Mesenchymal stem cell (in vitro differentiated cells and primary cell): ENCODE results near the gene LTBR.

Experiments used
- DNase-seq: peaks from one replicate; pipeline ENCODE4 v3.0.0-alpha.2; 2013
- H2AFZ ChIP-seq: one replicate; pipeline ENCODE4 v1.6.1; 2013; ENCODE audit warnings: low read depth, mild to moderate bottlenecking, control low read depth, inconsistent platforms, low read length, moderate library complexity
- H2AK5ac ChIP-seq: 2 replicates; pipeline ENCODE4 v1.6.1; 2013; ENCODE audit warnings: low read length, moderate library complexity, mild to moderate bottlenecking, inconsistent platforms; ENCODE audit not compliant: severe bottlenecking
- H2BK120ac ChIP-seq: one replicate; pipeline ENCODE4 v1.6.1; 2013; ENCODE audit warnings: low read depth, mild to moderate bottlenecking, inconsistent platforms, low read length, moderate library complexity
- H2BK12ac ChIP-seq, 2 experiments: one replicate each; pipeline ENCODE4 v1.6.1; 2013; ENCODE audit warnings: inconsistent platforms in 2 of 2, low read length in 2 of 2, mild to moderate bottlenecking in 2 of 2, moderate library complexity in 2 of 2, control low read depth in 1 of 2
- H2BK15ac ChIP-seq: one replicate; pipeline ENCODE4 v1.6.1; 2013; ENCODE audit warnings: mild to moderate bottlenecking, low read depth, inconsistent platforms; ENCODE audit not compliant: poor library complexity, severe bottlenecking
- H2BK5ac ChIP-seq: 2 replicates; pipeline ENCODE4 v1.6.1; 2013; ENCODE audit warnings: low read depth, mild to moderate bottlenecking, low read length, control low read depth, inconsistent platforms; ENCODE audit not compliant: poor library complexity, severe bottlenecking
- H3K14ac ChIP-seq, 2 experiments: one replicate each; pipeline ENCODE4 v1.6.1; 2013; ENCODE audit warnings: inconsistent platforms in 2 of 2, low read length in 2 of 2, control low read depth in 1 of 2, mild to moderate bottlenecking in 1 of 2, moderate library complexity in 1 of 2
- H3K18ac ChIP-seq, 2 experiments: one replicate each; pipeline ENCODE4 v1.6.1; 2013; ENCODE audit warnings: inconsistent platforms in 2 of 2, low read length in 2 of 2, control low read depth in 1 of 2, low read depth in 1 of 2, mild to moderate bottlenecking in 1 of 2
- H3K23ac ChIP-seq, 2 experiments: one replicate each; pipeline ENCODE4 v1.6.1; 2013; ENCODE audit warnings: inconsistent platforms in 2 of 2, low read length in 2 of 2, mild to moderate bottlenecking in 2 of 2, moderate library complexity in 2 of 2, control low read depth in 1 of 2
- H3K27ac ChIP-seq: 2 replicates; pipeline ENCODE4 v1.5.1; 2013; ENCODE audit warnings: mild to moderate bottlenecking, moderate library complexity, low read length, control low read depth, inconsistent platforms; ENCODE audit not compliant: poor library complexity, severe bottlenecking
- H3K27me3 ChIP-seq, 2 experiments: 2 replicates each; pipeline versions ENCODE4 v1.6.1 to v1.7.0; 2013; ENCODE audit warnings: low read length in 2 of 2, mild to moderate bottlenecking in 2 of 2, moderate library complexity in 2 of 2, control low read depth in 1 of 2, inconsistent platforms in 1 of 2; ENCODE audit not compliant: control insufficient read depth in 1 of 2, insufficient read depth in 1 of 2
- H3K36me3 ChIP-seq, 2 experiments: 2 replicates each; pipeline versions ENCODE4 v1.6.1 to v1.7.0; 2013; ENCODE audit warnings: low read length in 2 of 2, control low read depth in 1 of 2, inconsistent platforms in 1 of 2, low read depth in 1 of 2, mild to moderate bottlenecking in 1 of 2; ENCODE audit not compliant: insufficient read depth in 2 of 2, control insufficient read depth in 1 of 2
- H3K4ac ChIP-seq, 2 experiments: one replicate each; pipeline ENCODE4 v1.6.1; 2013; ENCODE audit warnings: inconsistent platforms in 2 of 2, low read length in 2 of 2, mild to moderate bottlenecking in 2 of 2, moderate library complexity in 2 of 2, control low read depth in 1 of 2, low read depth in 1 of 2
- H3K4me1 ChIP-seq: 2 replicates; pipeline ENCODE4 v1.6.1; 2013; ENCODE audit warnings: low read depth, low read length, control low read depth; ENCODE audit not compliant: control insufficient read depth, insufficient read depth
- H3K4me2 ChIP-seq: 2 replicates; pipeline ENCODE4 v1.6.1; 2013; ENCODE audit warnings: low read length, mild to moderate bottlenecking, inconsistent platforms; ENCODE audit not compliant: poor library complexity, severe bottlenecking
- H3K4me3 ChIP-seq, 2 experiments: 2 replicates each; pipeline versions ENCODE4 v1.5.1 to v1.7.0; 2013; ENCODE audit warnings: low read length in 2 of 2, mild to moderate bottlenecking in 2 of 2, control low read depth in 1 of 2, low read depth in 1 of 2; ENCODE audit not compliant: insufficient read depth in 1 of 2
- H3K79me1 ChIP-seq: replicated peaks from 2 replicates; pipeline ENCODE4 v1.6.1; 2013; ENCODE audit warnings: mild to moderate bottlenecking, control low read depth, low read length, inconsistent platforms; ENCODE audit not compliant: poor library complexity, severe bottlenecking
- H3K9ac ChIP-seq: 2 replicates; pipeline ENCODE4 v1.7.0; 2013; ENCODE audit warnings: mild to moderate bottlenecking, low read length, moderate library complexity
- H3K9me3 ChIP-seq: 2 replicates; pipeline ENCODE4 v1.7.0; 2013; ENCODE audit warnings: mild to moderate bottlenecking, low read length; ENCODE audit not compliant: control insufficient read depth
- H4K8ac ChIP-seq: one replicate; pipeline ENCODE4 v1.6.1; 2013; ENCODE audit warnings: inconsistent platforms, mild to moderate bottlenecking, low read length, moderate library complexity
- H4K91ac ChIP-seq: one replicate; pipeline ENCODE4 v1.6.1; 2013; ENCODE audit warnings: mild to moderate bottlenecking, low read length, inconsistent platforms
- WGBS: methylation state at CpG from one replicate; pipeline ENCODE4 v1.1.7; 2013; ENCODE audit warnings: mixed read lengths; 5-methylcytosine and 5-hydroxymethylcytosine counted together

The LTBR gene

GRCh38 chr12:6356374-6356820 is 27.6 kb upstream of the LTBR start:
- no peak overlapping the region for H2AK5ac ChIP-seq

GRCh38 chr12:6358881-6359280 is 25.1 kb upstream of the LTBR start:
- no CpG with 5 or more reads among the region's 1 CpG for WGBS
- Histone ChIP-seq H3K27me3 (peaks cover 0 to 18% of the 10 kb centered on the region in 2 experiments), H2BK15ac (no peak overlapping the region), H2BK5ac (no peak overlapping the region), H3K79me1 (no peaks in the 10 kb centered on the region), H4K91ac (no peak overlapping the region), H3K9ac (no peak overlapping the region), H3K27ac (no peak overlapping the region), H3K9me3 (no peaks in the 10 kb centered on the region), H4K8ac (no peak overlapping the region), H3K4ac (no peak overlapping the region), H2BK120ac (no peak overlapping the region), H3K4me3 (no peak overlapping the region), H3K36me3 (no peaks in the 10 kb centered on the region), H2AK5ac (no peak overlapping the region), H3K18ac (no peak overlapping the region), H3K23ac (no peak overlapping the region), H3K4me2 (no peak overlapping the region), H2AFZ (no peak overlapping the region), H3K14ac (no peak overlapping the region), H3K4me1 (peaks cover 19% of the 10 kb centered on the region), H2BK12ac (no peak overlapping the region)
- DNase-seq = no peak

More at GRCh38 chr12:6356374-6356820, 27.6 kb upstream of the LTBR start:
- Histone ChIP-seq H2BK5ac (no peak overlapping the region), H3K9me3 (no peaks in the 10 kb centered on the region), H4K8ac (no peak overlapping the region), H2BK120ac (no peak overlapping the region), H2BK15ac (no peak overlapping the region), H3K27ac (no peak overlapping the region), H3K4me3 (no peak overlapping the region), H3K4me2 (no peak overlapping the region), H3K14ac (no peak overlapping the region), H3K9ac (no peak overlapping the region), H3K4me1 (peaks cover 9% of the 10 kb centered on the region), H3K4ac (no peak overlapping the region), H4K91ac (no peak overlapping the region), H2AFZ (no peak overlapping the region), H3K27me3 (peaks cover 0 to 18% of the 10 kb centered on the region in 2 experiments), H3K36me3 (no peaks in the 10 kb centered on the region), H3K18ac (no peak overlapping the region), H3K23ac (no peak overlapping the region), H3K79me1 (no peaks in the 10 kb centered on the region), H2BK12ac (no peak overlapping the region)
- no peak for DNase-seq
- 73% methylated on average over 5 of the region's 5 CpGs for WGBS

GRCh38 chr12:6360080-6360571 is 23.8 kb upstream of the LTBR start:
- no peak overlapping the region for H3K4ac ChIP-seq
- H3K4me2 ChIP-seq = no peak overlapping the region
- H3K14ac ChIP-seq = no peak overlapping the region
- H2BK12ac ChIP-seq = no peak overlapping the region
- peaks cover 0 to 12% of the 10 kb centered on the region in 2 experiments for H3K27me3 ChIP-seq
- no peak overlapping the region for H3K18ac ChIP-seq
- no peak overlapping the region for H2BK120ac ChIP-seq
- H4K8ac ChIP-seq = no peak overlapping the region
- H3K4me3 ChIP-seq = no peak overlapping the region
- no peak overlapping the region for H2AFZ ChIP-seq
- no peak overlapping the region for H3K27ac ChIP-seq
- H3K36me3 ChIP-seq = no peaks in the 10 kb centered on the region
- H3K9me3 ChIP-seq = no peaks in the 10 kb centered on the region
- H3K9ac ChIP-seq = no peak overlapping the region
- no peak overlapping the region for H4K91ac ChIP-seq
- no peak overlapping the region for H2BK5ac ChIP-seq
- no peaks in the 10 kb centered on the region for H3K79me1 ChIP-seq
- peaks cover 20% of the 10 kb centered on the region for H3K4me1 ChIP-seq
- no peak overlapping the region for H3K23ac ChIP-seq
- no peak for DNase-seq
- no peak overlapping the region for H2AK5ac ChIP-seq
- WGBS = 96% methylated on average over 6 of the region's 7 CpGs
- H2BK15ac ChIP-seq = no peak overlapping the region

GRCh38 chr12:6360578-6361490 is 23.1 kb upstream of the LTBR start:
- Histone ChIP-seq H3K27me3 (peaks cover 0 to 10% of the 10 kb centered on the region in 2 experiments), H3K79me1 (no peaks in the 10 kb centered on the region), H4K91ac (no peak overlapping the region), H2BK12ac (no peak overlapping the region), H3K4me2 (no peak overlapping the region), H3K18ac (no peak overlapping the region), H3K4me1 (peaks cover 20% of the 10 kb centered on the region), H3K27ac (no peak overlapping the region), H2BK120ac (no peak overlapping the region), H3K9me3 (no peaks in the 10 kb centered on the region), H3K36me3 (no peaks in the 10 kb centered on the region), H3K23ac (no peak overlapping the region), H3K4me3 (no peak overlapping the region), H3K14ac (no peak overlapping the region), H2AFZ (no peak overlapping the region), H2AK5ac (no peak overlapping the region), H3K4ac (no peak overlapping the region), H2BK15ac (no peak overlapping the region), H2BK5ac (no peak overlapping the region), H3K9ac (no peak overlapping the region), H4K8ac (no peak overlapping the region)
- no peak for DNase-seq
- 90% methylated on average over 7 of the region's 11 CpGs for WGBS
